Measurements from ENCODE around the gene LDB3. TPM values are rescaled to one million over a fixed set of nuclear protein-coding genes. Genes with fewer than 3 reads are reported as not detected.

The LDB3 gene
- total RNA-seq, 1 donor from 2014 or later, result 0.46 TPM

GRCh38 chr10:86659161-86659691 is 9.1 kb upstream of the LDB3 start:
- TF ChIP-seq CTCF (IDR thresholded peaks at IDR 0.05), result no peak
- Mint-ChIP-seq H3K27ac (ENCODE audit: unreplicated experiment) (no peak overlapping the region), H3K9me3 (ENCODE audit: unreplicated experiment) (no peaks in the 10 kb centered on the region)

GRCh38 chr10:86659721-86660453 is 8.4 kb upstream of the LDB3 start:
- H3K9me3 Mint-ChIP-seq (ENCODE audit: unreplicated experiment), result no peaks in the 10 kb centered on the region
- no peak overlapping the region for H3K27ac Mint-ChIP-seq (ENCODE audit: unreplicated experiment)
- peaks cover 4% of the 10 kb centered on the region for H3K27me3 Mint-ChIP-seq (ENCODE audit: unreplicated experiment)
- TF ChIP-seq CTCF (IDR thresholded peaks at IDR 0.05), result no peak
- DNase-seq (ENCODE audit: extremely low spot score, unreplicated experiment), result no peak
- no peak overlapping the region for H3K4me3 Mint-ChIP-seq (ENCODE audit: unreplicated experiment)
- no peaks in the 10 kb centered on the region for H3K36me3 Mint-ChIP-seq (ENCODE audit: unreplicated experiment)
- peaks cover 12% of the 10 kb centered on the region for H3K4me1 Mint-ChIP-seq (ENCODE audit: unreplicated experiment)

More at GRCh38 chr10:86659161-86659691, 9.1 kb upstream of the LDB3 start:
- no peaks in the 10 kb centered on the region for H3K36me3 Mint-ChIP-seq (ENCODE audit: unreplicated experiment)
- DNase-seq (ENCODE audit: extremely low spot score, unreplicated experiment), result no peak
- peaks cover 6% of the 10 kb centered on the region for H3K4me1 Mint-ChIP-seq (ENCODE audit: unreplicated experiment)
- H3K27me3 Mint-ChIP-seq (ENCODE audit: unreplicated experiment), result peaks cover 4% of the 10 kb centered on the region
- no peak overlapping the region for H3K4me3 Mint-ChIP-seq (ENCODE audit: unreplicated experiment)

GRCh38 chr10:86661161-86662025 is 6.9 kb upstream of the LDB3 start:
- Mint-ChIP-seq H3K4me3 (ENCODE audit: unreplicated experiment) (no peak overlapping the region), H3K9me3 (ENCODE audit: unreplicated experiment) (no peaks in the 10 kb centered on the region), H3K27me3 (ENCODE audit: unreplicated experiment) (peaks cover 4% of the 10 kb centered on the region), H3K4me1 (ENCODE audit: unreplicated experiment) (peaks cover 23% of the 10 kb centered on the region), H3K36me3 (ENCODE audit: unreplicated experiment) (no peaks in the 10 kb centered on the region), H3K27ac (ENCODE audit: unreplicated experiment) (no peak overlapping the region)
- TF ChIP-seq CTCF (IDR thresholded peaks at IDR 0.05), result no peak
- no peak for DNase-seq (ENCODE audit: extremely low spot score, unreplicated experiment)

- H3K36me3 Mint-ChIP-seq (ENCODE audit: unreplicated experiment), result no peaks in the 10 kb centered on the region
- H3K4me3 Mint-ChIP-seq (ENCODE audit: unreplicated experiment), result no peak overlapping the region
- no peak for TF ChIP-seq CTCF (IDR thresholded peaks at IDR 0.05)
- no peak overlapping the region for H3K27ac Mint-ChIP-seq (ENCODE audit: unreplicated experiment)
- no peak for DNase-seq (ENCODE audit: extremely low spot score, unreplicated experiment)
- H3K4me1 Mint-ChIP-seq (ENCODE audit: unreplicated experiment), result peaks cover 26% of the 10 kb centered on the region
- H3K27me3 Mint-ChIP-seq (ENCODE audit: unreplicated experiment), result no peaks in the 10 kb centered on the region
- H3K9me3 Mint-ChIP-seq (ENCODE audit: unreplicated experiment), result no peaks in the 10 kb centered on the region
These were observed 5.9 kb upstream of the LDB3 start for GRCh38 chr10:86662186-86663045.

Data from osteocyte (in vitro differentiated cells).